Neural cell (in vitro differentiated cells): ENCODE data around the gene ZNF90.

Experiments used
- EP300 ChIP-seq: fragments of 450-650 bp; conservative IDR thresholded peaks from 2 replicates; pipeline ENCODE4 v1.6.1; 2014; ENCODE audit warnings: antibody characterized with exemption, mild to moderate bottlenecking, moderate library complexity; ENCODE audit not compliant: poor library complexity, severe bottlenecking
- EZH2 ChIP-seq: fragments of 200-600, 300-800 bp; shearing (Covaris generic), sonication (generic); IDR thresholded peaks from 2 replicates; pipeline ENCODE4 v1.6.1; 2014; ENCODE audit warnings: antibody characterized with exemption, low read length, borderline replicate concordance, mild to moderate bottlenecking; ENCODE audit not compliant: insufficient read depth, poor library complexity, severe bottlenecking
- MXI1 ChIP-seq: fragments of 450-650 bp; conservative IDR thresholded peaks from 2 replicates; pipeline ENCODE4 v1.6.1; 2014; ENCODE audit warnings: antibody characterized with exemption, mild to moderate bottlenecking; ENCODE audit not compliant: poor library complexity, severe bottlenecking
- RAD21 ChIP-seq: fragments of 450-650 bp; conservative IDR thresholded peaks from 2 replicates; pipeline ENCODE4 v1.6.1; 2014; ENCODE audit warnings: antibody characterized with exemption, mild to moderate bottlenecking, moderate library complexity
- SMC3 ChIP-seq: fragments of 450-650 bp; conservative IDR thresholded peaks from 2 replicates; pipeline ENCODE4 v1.6.1; 2014; ENCODE audit warnings: antibody characterized with exemption, mild to moderate bottlenecking, moderate library complexity; ENCODE audit not compliant: poor library complexity
- TAF1 ChIP-seq: IDR thresholded peaks from 2 replicates; pipeline ENCODE4 v1.6.1; 2012; ENCODE audit warnings: low read depth
- TF ChIP-seq, protein P1 (sequence below): fragments of 450-650 bp; IDR thresholded peaks from 2 replicates; pipeline ENCODE4 v1.5.1; 2014; ENCODE audit warnings: antibody characterized with exemption, mild to moderate bottlenecking, moderate library complexity; ENCODE audit not compliant: poor library complexity, severe bottlenecking
- TF ChIP-seq, protein P2 (sequence below): IDR thresholded peaks from 2 replicates; pipeline ENCODE4 v1.6.1; 2012; ENCODE audit warnings: borderline replicate concordance

DNA sequence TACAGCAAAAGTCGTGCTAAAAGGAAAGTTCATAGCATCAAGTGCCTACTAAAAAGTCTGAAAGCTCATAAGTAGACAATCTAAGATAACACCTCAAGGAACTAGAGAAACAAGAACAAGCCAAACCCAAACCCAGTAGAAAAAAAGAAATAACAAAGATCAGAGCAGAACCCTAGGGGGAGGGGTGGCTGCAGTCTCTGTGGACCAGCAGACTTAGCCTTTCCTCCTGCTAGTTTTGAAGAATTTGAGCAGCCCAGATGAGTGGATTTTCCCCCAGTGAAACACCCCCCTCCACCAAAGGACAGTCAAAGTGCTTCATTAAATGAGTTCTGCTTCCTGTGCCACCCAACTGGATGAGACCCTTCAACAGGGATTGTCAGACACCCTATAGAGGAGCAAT, 86.7 kb downstream of the ZNF90 start:
- TF ChIP-seq EZH2 (no peak), MXI1 (no peak), EP300 (no peak), RAD21 (no peak), SMC3 (no peak), TAF1 (no peak)
- TF ChIP-seq, protein P1, sequence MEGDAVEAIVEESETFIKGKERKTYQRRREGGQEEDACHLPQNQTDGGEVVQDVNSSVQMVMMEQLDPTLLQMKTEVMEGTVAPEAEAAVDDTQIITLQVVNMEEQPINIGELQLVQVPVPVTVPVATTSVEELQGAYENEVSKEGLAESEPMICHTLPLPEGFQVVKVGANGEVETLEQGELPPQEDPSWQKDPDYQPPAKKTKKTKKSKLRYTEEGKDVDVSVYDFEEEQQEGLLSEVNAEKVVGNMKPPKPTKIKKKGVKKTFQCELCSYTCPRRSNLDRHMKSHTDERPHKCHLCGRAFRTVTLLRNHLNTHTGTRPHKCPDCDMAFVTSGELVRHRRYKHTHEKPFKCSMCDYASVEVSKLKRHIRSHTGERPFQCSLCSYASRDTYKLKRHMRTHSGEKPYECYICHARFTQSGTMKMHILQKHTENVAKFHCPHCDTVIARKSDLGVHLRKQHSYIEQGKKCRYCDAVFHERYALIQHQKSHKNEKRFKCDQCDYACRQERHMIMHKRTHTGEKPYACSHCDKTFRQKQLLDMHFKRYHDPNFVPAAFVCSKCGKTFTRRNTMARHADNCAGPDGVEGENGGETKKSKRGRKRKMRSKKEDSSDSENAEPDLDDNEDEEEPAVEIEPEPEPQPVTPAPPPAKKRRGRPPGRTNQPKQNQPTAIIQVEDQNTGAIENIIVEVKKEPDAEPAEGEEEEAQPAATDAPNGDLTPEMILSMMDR: no peak
- TF ChIP-seq, protein P2, sequence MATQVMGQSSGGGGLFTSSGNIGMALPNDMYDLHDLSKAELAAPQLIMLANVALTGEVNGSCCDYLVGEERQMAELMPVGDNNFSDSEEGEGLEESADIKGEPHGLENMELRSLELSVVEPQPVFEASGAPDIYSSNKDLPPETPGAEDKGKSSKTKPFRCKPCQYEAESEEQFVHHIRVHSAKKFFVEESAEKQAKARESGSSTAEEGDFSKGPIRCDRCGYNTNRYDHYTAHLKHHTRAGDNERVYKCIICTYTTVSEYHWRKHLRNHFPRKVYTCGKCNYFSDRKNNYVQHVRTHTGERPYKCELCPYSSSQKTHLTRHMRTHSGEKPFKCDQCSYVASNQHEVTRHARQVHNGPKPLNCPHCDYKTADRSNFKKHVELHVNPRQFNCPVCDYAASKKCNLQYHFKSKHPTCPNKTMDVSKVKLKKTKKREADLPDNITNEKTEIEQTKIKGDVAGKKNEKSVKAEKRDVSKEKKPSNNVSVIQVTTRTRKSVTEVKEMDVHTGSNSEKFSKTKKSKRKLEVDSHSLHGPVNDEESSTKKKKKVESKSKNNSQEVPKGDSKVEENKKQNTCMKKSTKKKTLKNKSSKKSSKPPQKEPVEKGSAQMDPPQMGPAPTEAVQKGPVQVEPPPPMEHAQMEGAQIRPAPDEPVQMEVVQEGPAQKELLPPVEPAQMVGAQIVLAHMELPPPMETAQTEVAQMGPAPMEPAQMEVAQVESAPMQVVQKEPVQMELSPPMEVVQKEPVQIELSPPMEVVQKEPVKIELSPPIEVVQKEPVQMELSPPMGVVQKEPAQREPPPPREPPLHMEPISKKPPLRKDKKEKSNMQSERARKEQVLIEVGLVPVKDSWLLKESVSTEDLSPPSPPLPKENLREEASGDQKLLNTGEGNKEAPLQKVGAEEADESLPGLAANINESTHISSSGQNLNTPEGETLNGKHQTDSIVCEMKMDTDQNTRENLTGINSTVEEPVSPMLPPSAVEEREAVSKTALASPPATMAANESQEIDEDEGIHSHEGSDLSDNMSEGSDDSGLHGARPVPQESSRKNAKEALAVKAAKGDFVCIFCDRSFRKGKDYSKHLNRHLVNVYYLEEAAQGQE: no peak
